Breast epithelium (tissue), 4 donors: ENCODE results near the gene MTMR1. TPM values are rescaled to one million over a fixed set of nuclear protein-coding genes. Genes with fewer than 3 reads are reported as not detected.

Experiments used
- DNase-seq, 2 donors: peaks; one replicate each; pipeline ENCODE4 v3.0.0-alpha.2; 2019; ENCODE audit warnings: low spot score in 2 of 2
- H3K27ac ChIP-seq, 2 donors: fragments of 200-600 bp; sonication (generic) in 1 of 2; one replicate each; pipeline ENCODE4 v1.5.1; 2016 to 2019; ENCODE audit warnings: mild to moderate bottlenecking in 1 of 2
- H3K27me3 ChIP-seq, 2 donors: fragments of 200-600 bp; sonication (generic) in 1 of 2; one replicate each; pipeline versions ENCODE4 v1.5.1 to v1.6.0; 2017 to 2019; ENCODE audit warnings: control low read depth in 1 of 2, mild to moderate bottlenecking in 1 of 2
- H3K36me3 ChIP-seq: fragments of 200-600 bp; one replicate; pipeline ENCODE4 v1.5.1; 2019
- H3K4me1 ChIP-seq, 2 donors: fragments of 200-600 bp; sonication (generic); one replicate each; pipeline ENCODE4 v1.5.1; 2016 to 2019; ENCODE audit warnings: control low read depth in 1 of 2
- H3K4me3 ChIP-seq, 3 donors: fragments of 200-600 bp; sonication (generic); 1 replicate in 2 of 3; 2 replicates in 1 of 3; pipeline ENCODE4 v1.5.1; 2016 to 2019; ENCODE audit warnings: mild to moderate bottlenecking in 3 of 3, moderate library complexity in 2 of 3
- H3K9me3 ChIP-seq, 2 donors: fragments of 200-600 bp; sonication (generic) in 1 of 2; one replicate each; pipeline ENCODE4 v1.5.1; 2016 to 2019; ENCODE audit warnings: control low read depth in 1 of 2
- CTCF ChIP-seq, 3 donors: fragments of 450-650 bp; IDR thresholded peaks; one replicate each; pipeline ENCODE4 v1.5.1; 2016 to 2017; ENCODE audit warnings: antibody characterized with exemption in 3 of 3, mild to moderate bottlenecking in 3 of 3, moderate library complexity in 3 of 3
- POLR2A ChIP-seq: fragments of 450-650 bp; IDR thresholded peaks from one replicate; pipeline ENCODE4 v1.6.1; 2016; ENCODE audit warnings: antibody characterized with exemption, mild to moderate bottlenecking, moderate library complexity
- POLR2AphosphoS5 ChIP-seq, 3 donors: sonication (generic); formaldehyde crosslinking; IDR thresholded peaks; one replicate each; pipeline ENCODE4 v1.6.1; 2017; ENCODE audit warnings: antibody characterized with exemption in 3 of 3
- intact Hi-C: fragments of 100-400 bp; cut with DNase I; formaldehyde crosslinking; loops from one replicate; pipeline ENCODE4 v1.15.1; 2023; ENCODE audit warnings: low total_unique reads
- total RNA-seq, 3 donors: library from RNA; depleted of rRNA; stranded (reverse); fragments of >200 nt; gene quantifications; one replicate each; pipeline ENCODE4 v1.1.0, GENCODE V29; 2016

Gene MTMR1
- total RNA-seq, 3 donors from 2014 or later = 13.6 to 35.6 (median 23.3) TPM

GRCh38 chrX:150676221-150676620 is 17.0 kb upstream of the MTMR1 start:
- H3K4me1 ChIP-seq = no peaks in the 10 kb centered on the region
- H3K36me3 ChIP-seq = no peaks in the 10 kb centered on the region
- peaks cover 0 to 16% of the 10 kb centered on the region in 2 donors for H3K27me3 ChIP-seq
- H3K9me3 ChIP-seq = no peaks in the 10 kb centered on the region
- no peak overlapping the region for H3K27ac ChIP-seq
- TF ChIP-seq POLR2AphosphoS5 (IDR thresholded peaks at IDR 0.05) = no peak
- TF ChIP-seq CTCF (IDR thresholded peaks at IDR 0.05) = no peak
- TF ChIP-seq POLR2A = no peak
- no peak overlapping the region for H3K4me3 ChIP-seq
- no peak for DNase-seq
- intact Hi-C loops = no loop called here

DNA sequence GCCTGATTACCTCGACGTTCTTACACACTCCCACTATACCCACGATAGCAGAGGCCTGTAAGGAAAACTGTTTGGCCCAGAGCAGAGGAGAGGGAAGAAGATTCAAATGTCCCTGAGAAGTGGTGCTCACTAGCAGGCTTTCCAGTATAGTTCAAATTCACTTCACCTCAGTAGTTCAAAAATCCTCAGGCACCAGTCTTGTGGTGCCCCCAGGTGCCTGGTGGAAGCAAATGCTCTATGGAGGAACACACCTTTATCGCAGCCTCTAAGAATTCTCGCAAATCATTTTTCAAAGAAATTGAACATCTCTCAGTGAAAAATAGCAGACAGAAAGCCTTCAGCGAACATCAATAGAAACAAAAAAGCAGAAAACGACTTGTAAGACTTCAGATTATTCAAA is 12.2 kb upstream of the MTMR1 start:
- H3K4me3 ChIP-seq = no peak overlapping the region
- H3K27ac ChIP-seq = no peak overlapping the region
- peaks cover 0 to 10% of the 10 kb centered on the region in 2 donors for H3K27me3 ChIP-seq
- no peaks in the 10 kb centered on the region for H3K4me1 ChIP-seq
- no peaks in the 10 kb centered on the region for H3K9me3 ChIP-seq
- H3K36me3 ChIP-seq = no peaks in the 10 kb centered on the region
- intact Hi-C loops = loop anchor here (10.0 kb wide), 1 partner anchor 726 kb away; no protein-coding TSS in a partner anchor
- DNase-seq = no peak
- no peak for TF ChIP-seq POLR2AphosphoS5 (IDR thresholded peaks at IDR 0.05)
- no peak for TF ChIP-seq POLR2A
- no peak for TF ChIP-seq CTCF (IDR thresholded peaks at IDR 0.05)

GRCh38 chrX:150683112-150683511 is 10.1 kb upstream of the MTMR1 start:
- Histone ChIP-seq H3K9me3 (no peaks in the 10 kb centered on the region), H3K27me3 (peaks cover 0 to 4% of the 10 kb centered on the region in 2 donors), H3K36me3 (no peaks in the 10 kb centered on the region), H3K4me1 (no peaks in the 10 kb centered on the region), H3K27ac (no peak overlapping the region), H3K4me3 (no peak overlapping the region)
- no peak for DNase-seq
- intact Hi-C loops = loop anchor here (10.0 kb wide), 1 partner anchor 728 kb away; no protein-coding TSS in a partner anchor
- no peak for TF ChIP-seq CTCF (IDR thresholded peaks at IDR 0.05)
- no peak for TF ChIP-seq POLR2AphosphoS5 (IDR thresholded peaks at IDR 0.05)
- no peak for TF ChIP-seq POLR2A

DNA sequence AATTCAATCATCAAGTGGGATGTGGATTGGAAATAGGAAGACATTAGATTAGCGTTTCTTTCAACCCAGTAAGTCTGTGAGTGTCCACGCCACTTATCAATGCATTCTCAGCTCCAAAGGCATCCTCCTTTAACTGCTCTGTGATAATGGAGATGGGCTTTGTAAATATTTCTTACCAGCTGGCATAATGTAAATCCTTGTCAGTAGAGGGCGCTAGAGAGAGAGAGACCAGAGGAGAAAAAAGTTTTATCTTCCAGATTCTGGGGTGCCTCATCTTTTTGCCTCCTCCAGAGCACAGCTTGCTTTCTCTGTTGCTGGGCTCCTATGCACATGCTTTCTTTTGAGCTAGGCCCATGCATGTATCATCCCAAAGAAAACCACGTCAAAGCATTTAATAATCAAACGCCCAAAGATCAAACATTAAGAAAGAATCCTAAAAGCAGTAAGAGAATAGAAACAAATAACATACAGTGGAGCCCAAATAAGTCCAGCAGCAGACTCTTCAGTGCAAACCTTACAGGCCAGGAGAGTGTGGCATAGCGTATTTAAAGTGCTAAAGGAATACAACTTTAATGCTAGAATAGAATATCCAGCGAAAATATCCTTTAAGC is 9.6 kb upstream of the MTMR1 start:
- Histone ChIP-seq H3K9me3 (no peaks in the 10 kb centered on the region), H3K27me3 (no peaks in the 10 kb centered on the region), H3K4me1 (no peaks in the 10 kb centered on the region), H3K27ac (no peak overlapping the region), H3K4me3 (no peak overlapping the region), H3K36me3 (no peaks in the 10 kb centered on the region)
- no peak for DNase-seq
- TF ChIP-seq POLR2A (no peak), CTCF (IDR thresholded peaks at IDR 0.05) (peak in 2 of 3 donors; percentile 35 to 36), POLR2AphosphoS5 (IDR thresholded peaks at IDR 0.05) (no peak)
- intact Hi-C loops = loop anchor here (10.0 kb wide), 1 partner anchor 729 kb away; no protein-coding TSS in a partner anchor

- no peaks in the 10 kb centered on the region for H3K36me3 ChIP-seq
- intact Hi-C loops = loop anchor here (10.0 kb wide), 1 partner anchor 734 kb away; no protein-coding TSS in a partner anchor
Measured at GRCh38 chrX:150688911-150689451, 4.2 kb upstream of the MTMR1 start.

More at GRCh38 chrX:150688911-150689451, 4.2 kb upstream of the MTMR1 start:
- TF ChIP-seq POLR2A = no peak
- no peak for TF ChIP-seq CTCF (IDR thresholded peaks at IDR 0.05)
- TF ChIP-seq POLR2AphosphoS5 (IDR thresholded peaks at IDR 0.05) = no peak
- Histone ChIP-seq H3K4me3 (no peak overlapping the region), H3K27ac (no peak overlapping the region), H3K4me1 (no peaks in the 10 kb centered on the region), H3K27me3 (peaks cover 0 to 6% of the 10 kb centered on the region in 2 donors), H3K9me3 (peaks cover 0 to 9% of the 10 kb centered on the region in 2 donors)
- DNase-seq = no peak
